Endodermal cell (in vitro differentiated cells): ENCODE data around the gene ADRA2A. TPM values are rescaled to one million over a fixed set of nuclear protein-coding genes. Genes with fewer than 3 reads are reported as not detected.
A peak's percentile ranks its signal among the peaks of the same experiment; 100 is the strongest.

ENCODE experiments used
- DNase-seq: peaks from one replicate; pipeline ENCODE4 v3.0.0-alpha.2; 2017
- H3K27ac ChIP-seq: 2 replicates; pipeline ENCODE4 v1.5.1; 2013; ENCODE audit warnings: mild to moderate bottlenecking, low read depth, low read length, moderate library complexity
- H3K27me3 ChIP-seq: 2 replicates; pipeline ENCODE4 v1.6.1; 2013; ENCODE audit warnings: mild to moderate bottlenecking, low read length, moderate library complexity; ENCODE audit not compliant: insufficient read depth, control insufficient read depth, poor library complexity, severe bottlenecking
- H3K36me3 ChIP-seq: 2 replicates; pipeline ENCODE4 v1.7.0; 2013; ENCODE audit warnings: mild to moderate bottlenecking, low read length, moderate library complexity; ENCODE audit not compliant: control insufficient read depth, insufficient read depth
- H3K4me1 ChIP-seq: one replicate; pipeline ENCODE4 v1.7.0; 2013; ENCODE audit warnings: low read length; ENCODE audit not compliant: control insufficient read depth, insufficient read depth
- H3K4me3 ChIP-seq: 2 replicates; pipeline ENCODE4 v1.5.1; 2013; ENCODE audit warnings: mild to moderate bottlenecking, low read length, moderate library complexity
- H3K9ac ChIP-seq: 2 replicates; pipeline ENCODE4 v1.6.1; 2013; ENCODE audit warnings: mild to moderate bottlenecking, low read length, moderate library complexity; ENCODE audit not compliant: poor library complexity, severe bottlenecking; ENCODE audit errors: extremely low read depth
- H3K9me3 ChIP-seq: 2 replicates; pipeline ENCODE4 v1.6.1; 2013; ENCODE audit warnings: mild to moderate bottlenecking, low read length, moderate library complexity; ENCODE audit not compliant: control insufficient read depth
- H3K27ac Mint-ChIP-seq: 2 replicates; pipeline ENCODE4 v1.8.0; 2020; ENCODE audit warnings: mixed read lengths
- H3K27me3 Mint-ChIP-seq: 2 replicates; pipeline ENCODE4 v1.8.0; 2021; ENCODE audit warnings: mild to moderate bottlenecking, mixed read lengths; ENCODE audit not compliant: insufficient read depth
- H3K36me3 Mint-ChIP-seq: 2 replicates; pipeline ENCODE4 v1.8.0; 2020; ENCODE audit warnings: low read depth, mixed read lengths
- H3K4me1 Mint-ChIP-seq: 2 replicates; pipeline ENCODE4 v1.8.0; 2020; ENCODE audit warnings: mixed read lengths
- H3K4me3 Mint-ChIP-seq: 2 replicates; pipeline ENCODE4 v1.8.0; 2020; ENCODE audit warnings: mild to moderate bottlenecking, moderate library complexity, mixed read lengths
- H3K9me3 Mint-ChIP-seq: 2 replicates; pipeline ENCODE4 v1.8.0; 2020; ENCODE audit warnings: mild to moderate bottlenecking, mixed read lengths
- CTCF ChIP-seq: fragments of 200-600 bp; sonication (generic); conservative IDR thresholded peaks from 2 replicates; pipeline ENCODE4 v1.5.0; 2021; ENCODE audit warnings: antibody characterized with exemption, mild to moderate bottlenecking
- WGBS, 2 experiments: methylation state at CpG; one replicate each; pipeline versions ENCODE4 v1.1.5 to v1.1.7; 2013; ENCODE audit warnings: missing lambda C conversion rate in 2 of 2, mixed read lengths in 1 of 2; ENCODE audit not compliant: insufficient coverage in 1 of 2, insufficient read length in 1 of 2; 5-methylcytosine and 5-hydroxymethylcytosine counted together
- total RNA-seq, 2 donors: library from RNA; stranded (reverse); fragmentation: NEBNext Ultra II Directional in 1 of 2; extraction: Animal tissue kit (Norgen Biotek cat#: 25700) in 1 of 2; gene quantifications; 2 replicates in 1 of 2; 3 replicates in 1 of 2; pipeline ENCODE4 v1.2.1, GENCODE V29; 2021

Gene ADRA2A
- total RNA-seq, 2 donors from 2014 or later = 0.13 TPM; not detected in 1

GRCh38 chr10:111104811-111105210 is 28.0 kb downstream of the ADRA2A start:
- Histone ChIP-seq H3K9me3 (no peaks in the 10 kb centered on the region), H3K27me3 (no peaks in the 10 kb centered on the region), H3K4me3 (no peak overlapping the region), H3K27ac (no peak overlapping the region), H3K9ac (no peak overlapping the region), H3K4me1 (no peaks in the 10 kb centered on the region), H3K36me3 (no peaks in the 10 kb centered on the region)
- Mint-ChIP-seq H3K4me3 (no peak overlapping the region), H3K4me1 (peaks cover 4% of the 10 kb centered on the region), H3K9me3 (no peaks in the 10 kb centered on the region), H3K27me3 (peaks cover 3% of the 10 kb centered on the region), H3K36me3 (no peaks in the 10 kb centered on the region), H3K27ac (no peak overlapping the region)
- no peak for TF ChIP-seq CTCF
- no peak for DNase-seq
- WGBS, 2 experiments = 94 to 99% methylated on average over 14 to 20 of the region's 20 CpGs

GRCh38 chr10:111106081-111106480 is 29.3 kb downstream of the ADRA2A start:
- Mint-ChIP-seq H3K9me3 (no peaks in the 10 kb centered on the region), H3K27ac (no peak overlapping the region), H3K4me1 (peaks cover 4% of the 10 kb centered on the region), H3K4me3 (no peak overlapping the region), H3K36me3 (no peaks in the 10 kb centered on the region), H3K27me3 (peaks cover 2% of the 10 kb centered on the region)
- H3K4me3 ChIP-seq = no peak overlapping the region
- 95% methylated on average over 6 to 8 of the region's 8 CpGs for WGBS, 2 experiments
- H3K36me3 ChIP-seq = no peaks in the 10 kb centered on the region
- no peak overlapping the region for H3K27ac ChIP-seq
- peaks cover 2% of the 10 kb centered on the region for H3K27me3 ChIP-seq
- H3K9me3 ChIP-seq = no peaks in the 10 kb centered on the region
- H3K9ac ChIP-seq = no peak overlapping the region
- no peak for TF ChIP-seq CTCF
- H3K4me1 ChIP-seq = no peaks in the 10 kb centered on the region
- no peak for DNase-seq

GRCh38 chr10:111107023-111107422 is 30.2 kb downstream of the ADRA2A start:
- 83% methylated on average over 2 to 4 of the region's 4 CpGs for WGBS, 2 experiments
- peaks cover 4% of the 10 kb centered on the region for H3K4me1 Mint-ChIP-seq

More at GRCh38 chr10:111107023-111107422, 30.2 kb downstream of the ADRA2A start:
- no peaks in the 10 kb centered on the region for H3K9me3 ChIP-seq
- H3K4me3 Mint-ChIP-seq = no peak overlapping the region
- peak; percentile 67 for TF ChIP-seq CTCF
- H3K9ac ChIP-seq = no peak overlapping the region
- no peak overlapping the region for H3K27ac ChIP-seq
- H3K27me3 Mint-ChIP-seq = peaks cover 2% of the 10 kb centered on the region
- no peaks in the 10 kb centered on the region for H3K4me1 ChIP-seq
- no peaks in the 10 kb centered on the region for H3K36me3 ChIP-seq
- DNase-seq = peak; percentile 66
- no peaks in the 10 kb centered on the region for H3K9me3 Mint-ChIP-seq
- peaks cover 4% of the 10 kb centered on the region for H3K27me3 ChIP-seq
- no peaks in the 10 kb centered on the region for H3K36me3 Mint-ChIP-seq
- no peak overlapping the region for H3K4me3 ChIP-seq
- H3K27ac Mint-ChIP-seq = no peak overlapping the region
